Measurements from ENCODE around the gene ABHD6.

Gene ABHD6

GRCh38 chr3:58332575-58333188 lies 95.1 kb downstream of the ABHD6 start, which contains the start of gene PXK (continued):
- no peak for TF ChIP-seq ZNF664 (tag by site-specific recombination; IDR thresholded peaks at IDR 0.05)
- TF ChIP-seq ZBTB48 (tag by site-specific recombination; IDR thresholded peaks at IDR 0.05), result peak; percentile 76
- peak; percentile 42; the same call in 1 of the 2 replicates for TF ChIP-seq ZNF596 (tag by site-specific recombination; IDR thresholded peaks at IDR 0.05)
- no peak for TF ChIP-seq ZNF623 (tag by site-specific recombination; IDR thresholded peaks at IDR 0.05)
- 0 out of 2 replicates have a peak, but pooled peaks have one; percentile 20 for TF ChIP-seq ZNF549 (tag by site-specific recombination; IDR thresholded peaks at IDR 0.05)
- peak; percentile 26; the same call in 1 of the 2 replicates for TF ChIP-seq PATZ1 (tag by site-specific recombination; IDR thresholded peaks at IDR 0.05)
- no peak for TF ChIP-seq KLF17 (tag by site-specific recombination; IDR thresholded peaks at IDR 0.05)
- TF ChIP-seq ZNF677 (tag by site-specific recombination; IDR thresholded peaks at IDR 0.05), result peak; percentile 59; the same call in 1 of the 2 replicates
- TF ChIP-seq ZNF140 (tag by site-specific recombination; IDR thresholded peaks at IDR 0.05), result no peak
- no peak for TF ChIP-seq ZNF404 (tag by site-specific recombination; IDR thresholded peaks at IDR 0.05)
- peak; percentile 59; the same call in 1 of the 2 replicates for TF ChIP-seq ZNF37A (tag by site-specific recombination; IDR thresholded peaks at IDR 0.05)
- no peak for TF ChIP-seq ZNF830 (tag by site-specific recombination; IDR thresholded peaks at IDR 0.05; ENCODE audit: low read depth)
- no peak for TF ChIP-seq GLI2 (tag by site-specific recombination; IDR thresholded peaks at IDR 0.05; ENCODE audit: borderline replicate concordance, low read depth)
- no peak for TF ChIP-seq ZNF624 (tag by site-specific recombination; IDR thresholded peaks at IDR 0.05)
- no peak for TF ChIP-seq KLF9 (tag by site-specific recombination; IDR thresholded peaks at IDR 0.05; ENCODE audit: low read depth)
- TF ChIP-seq ZNF184 (tag by site-specific recombination; IDR thresholded peaks at IDR 0.05), result 0 out of 2 replicates have a peak, but pooled peaks have one; percentile 59
- TF ChIP-seq ZNF660 (tag by site-specific recombination; IDR thresholded peaks at IDR 0.05), result peak; percentile 89
- no peak for TF ChIP-seq PRDM1 (tag by site-specific recombination; IDR thresholded peaks at IDR 0.05)
- peak; percentile 81 for TF ChIP-seq ZNF600 (tag by site-specific recombination; IDR thresholded peaks at IDR 0.05)
- TF ChIP-seq ZNF23 (tag by site-specific recombination; IDR thresholded peaks at IDR 0.05; ENCODE audit: borderline replicate concordance), result no peak
- peak; percentile 32; the same call in 1 of the 2 replicates for TF ChIP-seq ZNF335 (tag by site-specific recombination; conservative IDR thresholded peaks at IDR 0.05)
- TF ChIP-seq ZFP69B (tag by site-specific recombination; IDR thresholded peaks at IDR 0.05), result peak; percentile 33; the same call in 1 of the 2 replicates
- TF ChIP-seq YY1 (tag by site-specific recombination; IDR thresholded peaks at IDR 0.05), result peak; percentile 42; the same call in 1 of the 2 replicates
- no peak for TF ChIP-seq ZNF654 (tag by site-specific recombination; IDR thresholded peaks at IDR 0.05; ENCODE audit: low read depth)

DNA sequence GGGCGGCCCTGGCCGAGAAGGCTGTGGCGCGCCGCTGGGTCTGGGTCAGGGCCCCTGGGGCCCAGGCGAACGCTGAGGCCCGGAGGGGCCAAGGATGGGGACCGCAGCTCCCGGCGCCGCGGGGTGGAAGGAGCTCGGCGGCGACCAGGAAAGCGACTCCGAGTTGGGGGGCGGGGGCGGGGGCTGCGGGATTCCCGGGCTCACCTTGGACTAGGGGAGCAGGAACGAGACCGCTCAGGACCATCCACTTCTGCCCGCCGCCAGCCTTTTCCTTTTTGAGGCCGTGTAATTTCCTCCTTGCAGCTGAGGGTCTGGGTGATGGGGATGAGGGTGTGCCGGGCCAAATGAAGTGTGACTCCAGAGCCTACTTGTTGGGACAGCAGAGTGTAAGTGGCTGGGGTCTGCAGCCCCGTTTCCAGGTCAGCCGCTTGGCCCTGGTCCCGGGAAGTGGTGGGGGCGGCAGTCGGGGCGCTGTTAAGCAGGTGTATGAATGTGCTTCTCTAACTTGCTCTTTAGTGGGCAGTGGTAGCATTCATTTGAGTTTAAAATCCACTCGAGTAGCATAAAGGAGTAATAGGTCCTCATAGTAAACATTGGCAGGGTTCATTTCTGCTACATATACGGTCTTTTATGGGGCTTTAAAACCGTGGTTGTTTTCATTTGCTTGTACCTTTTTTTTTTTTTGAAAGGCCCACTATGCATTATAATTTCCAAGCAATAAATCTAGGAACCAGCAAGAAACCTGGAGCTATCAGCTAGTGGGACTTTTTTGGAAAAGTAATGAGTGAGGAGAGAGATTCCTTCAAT lies 95.8 kb downstream of the ABHD6 start:
- H3K9me3 ChIP-seq (ENCODE audit: control insufficient read depth, insufficient read depth, low read depth, low read length), result no peaks in the 10 kb centered on the region
- POLR2A ChIA-PET, result interaction anchor here (0.7 to 1.4 kb wide), 2 partner anchors 17 to 362 kb away, joined by 4 to 5 read pairs; no protein-coding TSS in a partner anchor
- peak overlapping the region; percentile 69; the same call in 1 of the 2 replicates for H3K27ac ChIP-seq (ENCODE audit: extremely low read depth, low read depth, low read length)
- H3K4me3 ChIP-seq (ENCODE audit: low read depth, low read length), result peak overlapping the region; percentile 81
- CTCF ChIA-PET, result interaction anchor here (0.5 to 1.1 kb wide), 5 partner anchors 29 to 294 kb away, joined by 3 to 6 read pairs (median 3); no protein-coding TSS in a partner anchor
- no peaks in the 10 kb centered on the region; the same call in 1 of the 2 replicates for H3K4me1 ChIP-seq (ENCODE audit: control insufficient read depth, insufficient read depth, low read length)
- no peaks in the 10 kb centered on the region for H3K36me3 ChIP-seq (ENCODE audit: control insufficient read depth in 2 of 2, insufficient read depth in 1 of 2, low read length in 2 of 2)
- TF ChIP-seq SCRT2 (tag by site-specific recombination; IDR thresholded peaks at IDR 0.05), result 0 out of 2 replicates have a peak, but pooled peaks have one; percentile 29
- 0 out of 2 replicates have a peak, but pooled peaks have one; percentile 9 for TF ChIP-seq ZNF600 (tag by site-specific recombination; IDR thresholded peaks at IDR 0.05)
- TF ChIP-seq ZIC2 (tag by site-specific recombination; IDR thresholded peaks at IDR 0.05), result peak; percentile 31; the same call in 1 of the 2 replicates
- no peak for TF ChIP-seq ZNF394 (tag by site-specific recombination; IDR thresholded peaks at IDR 0.05; ENCODE audit: borderline replicate concordance)
- no peak for TF ChIP-seq SP7 (tag by site-specific recombination; IDR thresholded peaks at IDR 0.05)

Measured in HEK293 (cell line).